ENCODE results near the gene PROM2.

DNA sequence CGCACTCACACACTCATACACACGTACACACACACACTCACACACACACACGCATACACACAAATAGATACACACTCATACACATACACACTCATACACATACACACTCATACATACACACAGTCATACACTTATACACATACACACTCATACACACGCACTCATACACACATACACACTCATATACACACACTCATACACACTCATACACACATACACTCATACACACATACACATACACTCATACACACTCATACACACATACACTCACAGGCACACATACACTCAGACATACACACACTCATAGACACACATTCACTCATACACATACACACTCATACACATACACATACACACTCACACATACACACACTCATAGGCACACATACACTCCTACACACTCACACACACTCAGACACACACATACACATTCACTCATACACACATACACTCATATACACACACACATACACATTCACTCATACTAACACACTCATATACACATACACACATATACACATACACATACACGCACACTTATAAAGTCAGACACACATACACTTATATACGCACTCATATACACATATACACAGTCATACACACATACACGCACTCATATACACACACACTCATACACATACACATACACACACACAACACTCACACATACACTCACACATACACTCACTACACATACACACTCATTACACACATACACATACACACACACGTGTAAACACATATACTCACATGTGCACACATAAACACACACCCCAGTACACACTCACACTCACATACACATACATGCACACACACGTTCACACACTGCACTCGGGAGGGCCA, 51.6 kb downstream of the PROM2 start:
- TF ChIP-seq, protein P1, sequence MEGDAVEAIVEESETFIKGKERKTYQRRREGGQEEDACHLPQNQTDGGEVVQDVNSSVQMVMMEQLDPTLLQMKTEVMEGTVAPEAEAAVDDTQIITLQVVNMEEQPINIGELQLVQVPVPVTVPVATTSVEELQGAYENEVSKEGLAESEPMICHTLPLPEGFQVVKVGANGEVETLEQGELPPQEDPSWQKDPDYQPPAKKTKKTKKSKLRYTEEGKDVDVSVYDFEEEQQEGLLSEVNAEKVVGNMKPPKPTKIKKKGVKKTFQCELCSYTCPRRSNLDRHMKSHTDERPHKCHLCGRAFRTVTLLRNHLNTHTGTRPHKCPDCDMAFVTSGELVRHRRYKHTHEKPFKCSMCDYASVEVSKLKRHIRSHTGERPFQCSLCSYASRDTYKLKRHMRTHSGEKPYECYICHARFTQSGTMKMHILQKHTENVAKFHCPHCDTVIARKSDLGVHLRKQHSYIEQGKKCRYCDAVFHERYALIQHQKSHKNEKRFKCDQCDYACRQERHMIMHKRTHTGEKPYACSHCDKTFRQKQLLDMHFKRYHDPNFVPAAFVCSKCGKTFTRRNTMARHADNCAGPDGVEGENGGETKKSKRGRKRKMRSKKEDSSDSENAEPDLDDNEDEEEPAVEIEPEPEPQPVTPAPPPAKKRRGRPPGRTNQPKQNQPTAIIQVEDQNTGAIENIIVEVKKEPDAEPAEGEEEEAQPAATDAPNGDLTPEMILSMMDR (conservative IDR thresholded peaks at IDR 0.05), result no peak
- TF ChIP-seq ZFX (IDR thresholded peaks at IDR 0.05), result no peak
